ENCODE data around the gene TP63.

TP63 gene

GRCh38 chr3:189685860-189686259, 54.7 kb downstream of the TP63 start:
- DNase-seq = no peak

- DNase-seq = no peak
Observed at GRCh38 chr3:189687475-189687874, 56.3 kb downstream of the TP63 start.

DNA sequence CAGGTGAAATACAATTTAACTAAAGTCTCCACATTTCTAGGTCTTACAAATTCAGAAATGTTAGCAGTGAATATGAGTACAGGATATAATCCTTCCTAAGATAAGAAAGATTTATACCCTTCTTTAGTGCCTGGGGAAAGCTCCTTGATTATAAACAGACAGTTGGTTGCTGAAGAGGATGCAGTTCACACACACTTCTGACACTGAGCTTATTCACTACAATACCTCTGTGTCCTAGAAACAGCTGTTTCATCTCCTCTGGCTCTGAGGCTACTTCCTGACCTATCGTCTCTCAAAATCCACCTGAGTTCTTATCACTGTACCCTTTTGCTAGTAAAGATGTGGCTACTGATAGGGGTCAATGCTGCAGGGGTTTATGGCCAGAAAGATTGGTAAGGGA, 57.1 kb downstream of the TP63 start:
- peak; percentile 13 for DNase-seq

DNA sequence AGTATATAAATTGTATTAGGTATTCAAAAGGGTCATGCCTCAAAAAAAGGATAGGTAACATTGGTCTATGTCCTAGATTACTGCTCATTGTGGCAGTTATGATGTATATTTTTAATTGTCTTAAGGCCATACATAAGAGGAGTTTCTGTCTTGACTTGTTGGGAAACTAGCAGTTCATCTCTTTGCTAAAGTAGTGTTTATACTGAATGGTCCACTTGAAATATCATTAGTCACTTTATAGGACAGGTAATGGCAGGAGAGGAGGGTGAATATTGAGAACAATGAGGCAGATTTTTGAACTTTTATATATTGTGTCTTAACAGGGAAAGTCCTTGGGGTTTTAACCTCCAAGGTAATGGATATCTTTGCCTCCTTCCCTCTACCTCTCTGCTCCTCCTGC, 58.4 kb downstream of the TP63 start:
- no peak for DNase-seq

DNA sequence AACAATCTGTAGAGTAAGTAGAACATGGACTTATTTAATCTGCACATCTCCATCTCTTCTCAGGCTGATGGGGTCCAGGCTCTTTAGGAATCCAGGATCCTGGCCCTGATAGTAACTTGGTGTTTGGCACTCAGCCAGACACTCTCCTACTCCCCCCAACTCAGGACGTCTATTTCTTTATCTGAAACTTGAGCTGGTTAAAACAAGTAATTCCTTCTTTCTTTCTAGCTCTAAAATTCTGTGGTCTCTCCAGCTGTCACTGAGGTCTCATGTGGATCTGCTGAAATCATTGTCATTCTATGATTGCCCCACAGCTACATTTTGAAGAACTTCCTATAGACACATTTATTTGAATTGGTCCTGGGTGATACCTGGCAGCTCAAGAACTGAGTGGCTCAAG, 59.0 kb downstream of the TP63 start:
- DNase-seq = peak; percentile 14

DNA sequence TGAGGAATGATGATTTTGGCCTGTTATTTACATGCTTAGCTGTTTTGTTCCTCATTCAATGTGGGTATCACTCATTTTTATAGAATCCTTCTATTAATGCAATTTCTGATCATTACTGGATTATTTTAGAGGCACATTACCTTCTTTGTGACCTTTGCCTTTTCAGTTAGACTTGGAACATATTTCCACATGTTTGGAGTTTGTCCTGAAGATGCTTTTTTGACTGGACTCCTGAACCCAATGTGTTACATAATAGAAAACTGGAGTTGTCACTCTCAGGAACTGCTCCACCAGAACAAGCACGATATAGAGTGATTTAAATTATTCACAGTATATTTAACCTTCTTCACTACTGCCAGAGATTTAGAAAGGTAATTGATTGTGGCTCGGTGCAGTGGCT, 59.5 kb downstream of the TP63 start:
- DNase-seq = no peak

- no peak for DNase-seq
Observed at GRCh38 chr3:189695400-189695799, 64.2 kb downstream of the TP63 start.

GRCh38 chr3:189698811-189699210, 67.6 kb downstream of the TP63 start:
- DNase-seq = no peak

DNA sequence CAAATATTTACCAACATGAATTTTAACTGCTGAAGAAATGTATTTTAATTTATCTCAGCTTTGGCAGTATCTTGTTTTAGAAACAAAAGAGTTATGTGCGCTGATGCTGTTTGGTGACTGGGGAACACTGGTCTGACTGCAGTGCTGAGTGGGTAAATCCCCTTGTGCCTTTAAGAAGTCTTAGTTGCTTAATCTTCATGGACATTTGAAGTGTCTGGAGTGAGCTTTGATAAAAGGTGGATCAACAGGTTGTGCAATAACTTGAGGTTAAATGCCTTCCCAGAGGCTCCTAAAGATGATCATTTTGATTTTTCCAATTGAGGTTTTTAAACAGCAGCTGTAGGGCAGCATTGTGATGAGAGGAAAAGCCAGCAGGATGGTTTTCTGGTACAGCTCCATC, 68.7 kb downstream of the TP63 start:
- DNase-seq = no peak

DNA sequence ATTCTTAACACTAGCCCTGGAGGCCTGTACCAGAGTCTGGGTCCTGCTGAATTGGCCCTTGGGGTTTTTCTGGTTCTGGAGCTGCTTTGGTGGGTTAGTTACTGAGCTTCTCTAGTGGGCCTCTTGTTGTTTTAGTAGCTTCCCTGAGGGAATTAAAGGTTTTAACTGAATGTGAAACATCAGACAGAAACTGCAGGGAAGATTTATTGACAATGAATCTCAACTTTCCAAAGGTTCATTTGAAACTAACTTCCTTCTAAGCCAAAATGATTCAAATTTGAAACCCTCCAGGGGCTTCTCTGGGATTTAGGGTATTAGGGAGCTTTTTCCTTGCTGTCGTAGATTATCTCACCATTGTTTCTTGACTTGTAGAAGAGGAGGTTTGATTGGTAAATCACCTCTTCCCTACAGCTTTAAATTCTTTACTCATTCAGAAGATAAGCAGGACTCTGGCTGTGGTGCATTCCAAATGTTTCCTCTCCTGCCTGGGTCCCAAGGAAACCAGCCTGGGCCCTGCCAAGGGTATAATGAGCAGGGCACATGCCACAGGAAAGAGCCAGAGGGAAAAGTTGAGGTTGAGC, 71.0 kb downstream of the TP63 start:
- no peak for DNase-seq

- no peak for DNase-seq
Observed at GRCh38 chr3:189703865-189704264, 72.7 kb downstream of the TP63 start.

DNA sequence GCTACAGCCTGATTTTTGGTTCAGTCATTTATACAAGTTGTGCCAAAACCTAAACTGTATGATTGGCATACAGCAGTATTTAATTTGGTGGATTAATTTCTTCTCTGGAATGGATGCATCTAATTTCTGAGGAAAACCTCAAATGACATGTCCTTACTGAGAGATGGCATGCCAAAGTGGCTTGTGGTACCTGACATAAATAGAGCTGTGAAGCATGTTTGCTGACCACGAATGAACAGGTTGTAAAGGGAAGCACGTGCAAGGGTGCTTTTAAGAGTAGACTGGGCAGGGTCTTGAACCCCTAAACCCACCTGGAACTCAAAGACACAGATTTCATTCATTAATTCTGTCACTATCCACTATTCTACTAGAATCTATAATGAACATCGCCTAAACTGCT, 77.2 kb downstream of the TP63 start:
- DNase-seq = no peak

DNA sequence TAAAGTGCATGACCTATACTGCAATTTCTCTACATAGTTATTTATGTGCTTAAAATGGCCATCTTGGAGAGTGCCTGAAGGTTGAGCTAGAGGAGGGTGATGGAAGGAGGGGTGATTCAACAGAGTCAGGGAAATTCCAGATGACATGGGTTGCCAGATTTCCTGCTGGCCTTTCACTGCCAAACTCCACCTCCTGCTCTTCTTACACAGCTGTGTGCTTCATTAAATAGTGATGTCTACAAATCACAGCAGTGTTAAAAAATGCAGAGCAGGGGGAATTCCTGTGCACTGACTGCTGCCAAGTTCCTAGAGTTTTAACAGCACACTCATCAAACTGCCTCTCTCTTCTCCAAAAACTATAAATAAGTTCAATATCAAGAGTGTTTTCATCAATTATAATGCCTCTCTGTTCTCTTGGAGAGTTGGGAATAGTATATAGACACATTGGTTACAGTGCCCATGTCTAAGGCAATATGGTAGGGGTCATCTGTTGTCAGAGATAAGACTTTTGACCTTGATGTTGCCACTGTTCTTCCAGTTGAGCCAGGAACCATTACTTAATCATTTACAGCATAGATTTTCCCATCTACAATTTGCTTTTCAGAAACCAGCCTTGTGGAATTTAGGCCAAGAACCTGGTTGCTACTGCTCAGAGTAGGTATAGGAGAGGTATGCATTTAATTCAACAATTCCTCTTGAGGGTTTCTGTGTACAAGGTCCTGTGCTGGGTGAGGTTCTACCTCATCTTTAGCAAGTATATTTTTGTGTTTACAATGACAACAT, 79.6 kb downstream of the TP63 start:
- DNase-seq = peak; percentile 15

DNA sequence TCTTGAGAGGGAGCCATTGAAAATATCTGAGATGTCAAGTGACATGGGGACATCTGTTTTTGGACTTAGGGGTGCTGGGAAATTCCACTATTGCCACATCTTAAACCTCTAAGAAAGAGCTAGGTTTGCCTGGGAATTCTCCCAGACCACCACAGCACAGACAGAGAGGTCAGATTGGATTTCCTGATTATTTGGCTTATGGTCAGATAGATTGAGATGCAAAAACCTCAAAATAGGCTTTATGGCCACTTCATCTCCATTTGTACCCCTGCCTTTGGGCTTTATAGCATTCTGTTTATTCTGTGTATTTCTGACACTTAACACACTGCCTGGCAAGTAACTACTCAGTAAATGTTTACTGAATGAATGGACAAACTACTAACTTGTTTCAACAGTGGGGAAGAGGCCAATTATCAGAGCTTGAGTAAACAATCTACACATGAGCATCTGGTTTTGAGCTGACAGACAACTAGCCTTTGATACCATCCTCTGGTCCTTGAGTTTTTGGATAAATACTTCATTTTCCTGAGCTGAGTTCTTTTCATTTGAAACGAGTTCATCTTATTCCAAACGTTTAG, 81.8 kb downstream of the TP63 start:
- no peak for DNase-seq

- no peak for DNase-seq
Observed at GRCh38 chr3:189714991-189715961, 84.1 kb downstream of the TP63 start.

DNA sequence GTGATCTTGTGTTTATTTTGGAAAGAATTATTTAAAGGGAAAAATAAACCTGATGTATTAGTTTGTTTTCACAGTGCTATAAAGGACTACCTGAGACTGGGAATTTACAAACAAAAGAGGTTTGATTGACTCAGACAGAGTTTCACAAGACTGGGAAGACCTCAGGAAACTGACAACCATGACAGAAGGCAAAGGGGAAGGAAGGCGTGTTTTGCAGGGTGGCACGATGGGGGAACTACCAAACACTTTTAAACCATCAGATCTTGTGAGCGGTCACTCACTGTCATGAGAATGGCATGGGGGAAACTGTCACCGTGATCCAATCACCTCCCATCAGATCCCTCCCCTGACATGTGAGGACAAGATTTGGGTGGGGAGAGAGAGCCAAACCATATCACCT, 87.0 kb downstream of the TP63 start:
- DNase-seq = no peak

DNA sequence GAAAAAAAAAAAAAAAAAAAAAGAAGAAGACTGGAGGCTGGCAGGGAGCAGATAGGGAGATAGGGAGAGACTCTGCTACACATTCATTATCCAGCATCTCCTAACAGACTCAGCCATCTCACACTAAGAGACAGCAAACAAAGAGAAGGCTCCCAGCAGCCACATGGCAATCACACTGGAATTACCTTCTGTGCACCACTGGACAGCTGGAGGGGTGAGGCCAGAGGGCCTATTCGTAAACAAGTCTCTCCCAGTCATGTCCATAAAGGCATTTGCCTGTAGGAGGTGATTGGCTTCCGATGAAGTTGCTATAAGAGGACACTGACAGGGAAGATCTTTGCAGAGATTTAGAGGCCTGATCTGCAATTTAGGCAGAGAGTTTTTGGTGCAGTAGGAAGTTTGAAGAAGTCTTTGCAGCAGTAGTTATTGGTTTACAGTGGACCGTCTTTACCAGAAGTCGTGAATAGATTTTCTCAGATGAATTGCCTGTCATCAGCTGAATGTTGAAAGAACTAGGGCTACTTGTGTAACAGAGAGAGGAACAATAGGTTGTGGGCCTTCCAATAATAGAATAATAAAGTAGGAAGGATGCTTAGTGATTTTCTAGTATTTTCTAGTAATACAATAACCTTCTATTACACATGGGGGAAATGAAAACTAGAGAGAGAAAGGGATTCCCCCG, 89.7 kb downstream of the TP63 start:
- DNase-seq = no peak

DNA sequence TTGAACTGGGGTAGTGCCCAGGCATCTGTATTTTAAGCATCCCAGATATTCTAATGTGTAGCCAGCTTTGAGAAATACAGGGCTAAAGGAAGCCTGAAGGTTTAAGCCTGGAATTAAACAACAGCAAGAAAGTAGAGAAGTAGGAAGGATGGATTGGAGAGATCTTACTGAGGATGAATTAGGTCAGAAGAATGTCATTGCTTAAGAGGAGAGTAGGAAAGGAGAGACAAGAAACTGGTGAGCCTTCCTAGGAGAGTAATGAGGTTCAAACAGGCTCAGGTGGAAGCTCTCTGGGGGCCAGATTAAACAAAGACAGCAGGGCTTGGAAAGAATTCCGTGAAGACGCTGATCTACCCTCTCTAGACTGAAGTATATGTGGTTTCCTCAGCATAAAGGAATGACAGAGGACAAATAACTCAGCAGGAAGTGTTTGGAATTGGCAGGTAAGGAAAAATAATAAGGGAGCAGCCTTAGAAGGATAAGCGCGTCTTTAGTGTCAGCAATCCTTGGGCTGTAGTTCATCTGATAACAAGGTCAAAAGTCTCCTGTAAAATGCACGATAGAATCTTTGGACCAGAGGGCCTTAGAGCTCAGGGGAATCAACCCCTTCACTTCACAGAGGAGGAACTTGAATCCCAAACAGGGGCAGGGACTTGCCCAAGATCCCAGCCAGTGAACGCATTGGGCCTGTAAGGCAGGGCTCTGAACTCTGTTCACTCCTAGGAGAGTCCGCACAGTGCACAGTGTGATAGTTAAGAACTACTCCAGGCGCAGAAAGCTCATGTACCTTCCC, 90.9 kb downstream of the TP63 start:
- no peak for DNase-seq

DNA sequence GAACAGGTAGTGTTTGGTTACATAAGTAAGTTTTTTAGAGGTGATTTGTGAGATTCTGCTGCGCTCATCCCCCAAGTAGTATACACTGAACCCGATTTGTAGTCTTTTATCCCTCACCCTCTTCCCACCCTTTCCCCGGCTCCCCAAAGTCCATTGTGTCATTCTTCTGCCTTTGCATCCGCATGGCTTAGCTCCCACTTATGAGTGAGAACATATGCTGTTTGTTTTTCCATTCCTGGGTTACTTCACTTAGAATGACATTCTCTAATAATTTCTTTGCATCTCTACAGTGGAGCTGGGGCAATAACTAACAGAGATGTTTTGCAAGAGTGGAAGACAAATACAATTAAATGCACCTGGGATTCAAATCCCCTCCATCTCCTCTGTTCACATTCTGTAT, 93.2 kb downstream of the TP63 start:
- DNase-seq = peak; percentile 19

GRCh38 chr3:189726277-189726676, 95.1 kb downstream of the TP63 start:
- no peak for DNase-seq

DNA sequence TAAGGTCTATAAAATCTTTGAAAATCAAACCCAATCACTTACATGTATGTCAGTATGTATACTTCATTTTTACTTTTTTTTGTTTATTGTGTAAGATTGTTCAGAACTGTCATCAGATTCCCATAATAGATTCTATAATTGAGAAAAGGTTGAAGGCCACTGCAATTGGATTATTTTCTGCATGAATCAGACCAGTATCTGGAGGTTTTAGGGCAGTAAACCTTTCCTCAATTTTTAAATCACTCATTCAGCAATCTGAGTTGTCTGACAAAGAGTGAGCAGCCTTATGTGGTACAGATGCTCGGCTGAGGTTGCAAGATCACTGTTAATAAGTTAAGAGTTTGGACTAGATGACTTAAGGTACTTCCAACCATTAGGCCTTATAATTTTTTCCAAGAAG, 96.0 kb downstream of the TP63 start:
- no peak for DNase-seq

- no peak for DNase-seq
Observed at GRCh38 chr3:189727898-189728297, 96.7 kb downstream of the TP63 start.

Data from NCI-H2171 (cell line).